Skin epidermis (tissue), 12 donors: Measurements from ENCODE around the gene ARID5B.

Experiments
- H3K27ac ChIP-seq, 21 experiments: fragments of 200-600 bp; sonication (generic) in 11 of 21; one replicate each; pipeline ENCODE4 v1.5.0; 2020; ENCODE audit warnings: mild to moderate bottlenecking in 3 of 21, inconsistent platforms in 2 of 21, moderate library complexity in 2 of 21
- H3K4me3 ChIP-seq, 7 experiments: fragments of 200-600 bp; sonication (generic) in 2 of 7; one replicate each; pipeline ENCODE4 v1.5.0; 2020; ENCODE audit warnings: inconsistent platforms in 2 of 7, mild to moderate bottlenecking in 2 of 7, moderate library complexity in 1 of 7

ARID5B gene

GRCh38 chr10:62133618-62134017 is 232.1 kb downstream of the ARID5B start:
- Histone ChIP-seq H3K27ac (no peak overlapping the region), H3K4me3 (no peak overlapping the region)

- H3K27ac ChIP-seq: no peak overlapping the region
- no peak overlapping the region for H3K4me3 ChIP-seq
These were observed 235.4 kb downstream of the ARID5B start for GRCh38 chr10:62136931-62137330.
